HFF-Myc (cell line): ENCODE data around the gene TIMP2.

Source experiments
- DNase-seq: peaks from one replicate; pipeline ENCODE4 v3.0.0-alpha.2; 2011; ENCODE audit warnings: low read depth; ENCODE audit errors: extremely low read depth
- H3K4me3 ChIP-seq: replicated peaks from 2 replicates; pipeline ENCODE4 v1.5.1; 2011; ENCODE audit warnings: low read depth, mild to moderate bottlenecking, control low read depth, low read length
- CTCF ChIP-seq: IDR thresholded peaks from 2 replicates; pipeline ENCODE4 v1.5.1; 2012; ENCODE audit warnings: mild to moderate bottlenecking, low read depth, low read length, control low read depth; ENCODE audit errors: missing control alignments

Gene TIMP2

GRCh38 chr17:78817123-78817522 is 108.1 kb downstream of the TIMP2 start:
- H3K4me3 ChIP-seq = no peak overlapping the region
- TF ChIP-seq CTCF = no peak
- DNase-seq = no peak

GRCh38 chr17:78815696-78816095 is 109.5 kb downstream of the TIMP2 start:
- TF ChIP-seq CTCF = no peak
- H3K4me3 ChIP-seq = no peak overlapping the region
- no peak for DNase-seq

DNA sequence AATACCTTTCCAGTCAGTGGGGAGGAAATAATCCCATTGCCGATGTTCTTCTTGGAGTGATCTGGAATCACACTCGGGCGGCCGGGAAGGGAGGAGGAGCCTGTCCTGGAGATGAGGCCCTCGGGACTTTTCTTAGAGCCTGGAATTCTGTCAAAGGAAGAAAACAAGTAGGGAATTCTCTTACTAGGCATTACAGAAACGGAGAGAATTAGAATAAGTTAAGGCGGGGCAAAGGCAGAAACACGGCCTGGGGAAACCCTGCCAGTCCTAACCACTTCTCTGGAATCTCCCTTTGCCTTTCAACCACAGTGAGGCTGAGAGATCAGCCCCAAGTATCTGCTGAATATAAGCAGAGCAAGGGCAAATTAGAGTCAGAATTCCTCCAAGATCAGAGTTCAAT is 112.3 kb downstream of the TIMP2 start:
- H3K4me3 ChIP-seq = no peak overlapping the region
- no peak for DNase-seq
- TF ChIP-seq CTCF = no peak

- no peak for TF ChIP-seq CTCF
- no peak for DNase-seq
- H3K4me3 ChIP-seq = no peak overlapping the region
Observed at GRCh38 chr17:78808163-78808562, 117.0 kb downstream of the TIMP2 start.

DNA sequence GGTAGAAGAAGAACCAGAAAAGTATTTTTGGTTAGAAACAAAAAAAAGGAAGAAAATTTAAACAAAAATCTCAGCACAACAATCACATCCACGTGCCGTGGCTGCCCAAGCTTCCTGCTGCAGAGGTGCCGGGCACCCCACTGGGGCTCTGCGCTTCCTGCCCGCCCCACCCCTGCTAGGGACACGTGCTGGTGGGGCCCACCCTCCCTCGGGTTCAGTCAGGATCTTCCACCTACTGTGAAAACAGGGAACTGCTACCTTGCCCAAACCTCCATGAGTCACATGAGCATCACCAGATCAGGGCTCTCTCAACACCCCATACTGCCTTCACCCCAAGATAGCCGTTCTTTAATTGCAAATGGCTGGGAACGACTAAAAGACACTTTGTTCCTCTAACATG is 118.7 kb downstream of the TIMP2 start:
- no peak for DNase-seq
- no peak for TF ChIP-seq CTCF
- no peak overlapping the region for H3K4me3 ChIP-seq

DNA sequence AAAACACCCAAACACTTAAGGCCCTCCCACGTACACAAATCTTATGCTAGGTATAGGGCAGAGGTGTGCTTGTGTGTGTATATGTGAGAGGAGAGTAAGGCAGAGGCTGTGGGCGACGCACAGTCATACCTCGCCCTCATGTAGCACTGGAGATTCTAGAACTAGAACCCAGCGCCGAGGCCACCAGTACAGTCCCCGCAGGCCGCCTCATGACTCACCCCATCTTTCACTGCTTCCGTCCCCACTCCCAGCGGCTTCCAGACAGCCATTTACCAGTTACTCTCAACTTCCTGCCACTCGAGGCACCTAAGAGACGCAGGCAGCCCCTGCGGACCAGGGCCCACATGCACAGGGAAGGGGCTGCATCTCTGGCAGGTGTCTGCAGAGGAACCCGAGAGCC is 119.9 kb downstream of the TIMP2 start:
- H3K4me3 ChIP-seq = no peak overlapping the region
- DNase-seq = no peak
- TF ChIP-seq CTCF = no peak

DNA sequence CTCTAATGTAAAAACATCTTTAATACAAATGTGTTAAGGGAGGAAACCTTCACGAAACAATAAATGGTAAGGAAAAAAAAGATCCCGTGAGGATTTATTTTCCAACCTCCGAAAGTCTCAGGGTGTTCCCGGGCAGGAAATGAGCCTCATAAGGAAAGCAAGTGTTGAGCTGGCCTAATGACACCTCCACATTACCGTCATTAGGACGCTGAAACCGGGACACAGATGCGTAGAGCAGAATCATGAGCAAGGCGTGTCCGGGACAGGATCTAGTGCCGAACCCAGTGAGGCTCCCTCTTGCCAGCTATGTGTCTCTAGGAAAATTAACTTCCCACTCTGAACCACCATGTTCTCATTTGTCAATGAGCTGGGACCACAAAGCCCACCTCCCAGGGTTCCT is 120.4 kb downstream of the TIMP2 start:
- DNase-seq = no peak
- no peak overlapping the region for H3K4me3 ChIP-seq
- TF ChIP-seq CTCF = no peak
